SK-N-SH treated with all-trans-retinoic acid at 6 μM for 48 hours (cell line): ENCODE results near the gene SLX4IP.
A peak's percentile ranks its signal among the peaks of the same experiment; 100 is the strongest.

Experiments used
- ATAC-seq: fragments of 200-7000 bp; cut with Tn5 transposase; 3 replicates; pipeline ENCODE4 v1.9.1; 2020; ENCODE audit warnings: mild to moderate bottlenecking, moderate library complexity
- ARNTL ChIP-seq: fragments of 450-650 bp; formaldehyde crosslinking; IDR thresholded peaks from 2 replicates; pipeline ENCODE4 v1.5.0; 2020; ENCODE audit warnings: low read depth, mild to moderate bottlenecking, moderate library complexity, borderline replicate concordance
- BACH2 ChIP-seq: fragments of 250-450 bp; sonication (Bioruptor Pico); IDR thresholded peaks from 2 replicates; pipeline ENCODE4 v1.9.0; 2021; ENCODE audit warnings: mild to moderate bottlenecking, borderline replicate concordance
- CSDC2 ChIP-seq: fragments of 250-450 bp; sonication (Bioruptor Pico); IDR thresholded peaks from 2 replicates; pipeline ENCODE4 v1.5.0; 2020; ENCODE audit warnings: mild to moderate bottlenecking, moderate library complexity
- ESRRG ChIP-seq: fragments of 250-450 bp; sonication (Bioruptor Pico); IDR thresholded peaks from 2 replicates; pipeline ENCODE4 v1.6.1; 2021; ENCODE audit warnings: mild to moderate bottlenecking
- ISL1 ChIP-seq: fragments of 250-450 bp; sonication (Bioruptor Pico); IDR thresholded peaks from 2 replicates; pipeline ENCODE4 v2.1.2; 2022; ENCODE audit warnings: mild to moderate bottlenecking, moderate library complexity
- OSR1 ChIP-seq: fragments of 250-450 bp; sonication (Bioruptor Pico); IDR thresholded peaks from 2 replicates; pipeline ENCODE4 v1.8.0; 2022; ENCODE audit warnings: moderate library complexity, mild to moderate bottlenecking, inconsistent platforms
- PPARA ChIP-seq: fragments of 250-450 bp; sonication (Bioruptor Pico); IDR thresholded peaks from 2 replicates; pipeline ENCODE4 v1.5.0; 2020; ENCODE audit warnings: mild to moderate bottlenecking, borderline replicate concordance
- RARB ChIP-seq: fragments of 250-450 bp; sonication (Bioruptor Pico); IDR thresholded peaks from 2 replicates; pipeline ENCODE4 v1.8.0; 2021; ENCODE audit warnings: mild to moderate bottlenecking, moderate library complexity
- SNAI2 ChIP-seq: fragments of 250-450 bp; sonication (Bioruptor Pico); IDR thresholded peaks from 2 replicates; pipeline ENCODE4 v1.5.0; 2020; ENCODE audit warnings: mild to moderate bottlenecking, moderate library complexity
- TCF4 ChIP-seq: fragments of 250-450 bp; sonication (Bioruptor Pico); IDR thresholded peaks from 2 replicates; pipeline ENCODE4 v1.8.0; 2021; ENCODE audit warnings: mild to moderate bottlenecking, moderate library complexity, borderline replicate concordance
- TOX ChIP-seq: fragments of 250-450 bp; sonication (Bioruptor Pico); IDR thresholded peaks from 2 replicates; pipeline ENCODE4 v1.8.0; 2021; ENCODE audit warnings: mild to moderate bottlenecking, moderate library complexity, borderline replicate concordance
- ZC3H10 ChIP-seq: fragments of 250-450 bp; sonication (Bioruptor Pico); IDR thresholded peaks from 2 replicates; pipeline ENCODE4 v1.5.1; 2021; ENCODE audit warnings: mild to moderate bottlenecking, moderate library complexity
- ZNF565 ChIP-seq: fragments of 450-650 bp; formaldehyde crosslinking; conservative IDR thresholded peaks from 2 replicates; pipeline ENCODE4 v1.5.0; 2020; ENCODE audit warnings: low read depth, mild to moderate bottlenecking, moderate library complexity
- ZNF70 ChIP-seq: fragments of 450-650 bp; formaldehyde crosslinking; IDR thresholded peaks from 2 replicates; pipeline ENCODE4 v1.5.0; 2020; ENCODE audit warnings: mild to moderate bottlenecking, moderate library complexity
- ZNF8 ChIP-seq: fragments of 450-650 bp; formaldehyde crosslinking; IDR thresholded peaks from 2 replicates; pipeline ENCODE4 v1.5.0; 2020; ENCODE audit warnings: mild to moderate bottlenecking, moderate library complexity
- TF ChIP-seq, protein P1 (sequence below): fragments of 250-450 bp; sonication (Bioruptor Pico); IDR thresholded peaks from 2 replicates; pipeline ENCODE4 v1.8.0; 2021; ENCODE audit warnings: low read depth, mild to moderate bottlenecking, moderate library complexity, borderline replicate concordance
- TF ChIP-seq, protein P2 (sequence below): fragments of 250-450 bp; sonication (Bioruptor Pico); IDR thresholded peaks from 2 replicates; pipeline ENCODE4 v1.5.0; 2020; ENCODE audit warnings: mild to moderate bottlenecking, moderate library complexity
- TF ChIP-seq, protein P3 (sequence below): fragments of 250-450 bp; sonication (Bioruptor Pico); IDR thresholded peaks from 2 replicates; pipeline ENCODE4 v1.8.0; 2020; ENCODE audit warnings: mild to moderate bottlenecking, moderate library complexity, borderline replicate concordance
- TF ChIP-seq, protein P4 (sequence below): fragments of 250-450 bp; sonication (Bioruptor Pico); IDR thresholded peaks from 2 replicates; pipeline ENCODE4 v1.5.1; 2021; ENCODE audit warnings: mild to moderate bottlenecking, moderate library complexity
- TF ChIP-seq, protein P5 (sequence below): fragments of 250-450 bp; sonication (Bioruptor Pico); IDR thresholded peaks from 2 replicates; pipeline ENCODE4 v1.5.1; 2020; ENCODE audit warnings: low read depth, mild to moderate bottlenecking, moderate library complexity

SLX4IP gene

DNA sequence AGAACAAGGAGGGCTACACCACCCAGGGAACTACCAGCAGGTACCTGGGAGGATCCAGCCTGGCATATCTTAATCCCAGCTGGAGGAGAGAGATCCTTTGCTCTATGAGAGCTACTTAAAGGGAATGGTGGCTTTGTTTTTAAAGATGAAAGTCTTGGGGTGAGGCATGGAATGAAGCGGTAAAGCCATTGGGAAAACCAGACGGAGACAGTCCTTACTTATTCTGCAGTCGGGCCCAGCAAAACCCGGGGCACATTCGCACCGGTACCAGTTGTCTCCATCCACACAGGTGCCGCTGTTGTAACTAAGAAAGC is 208.4 kb downstream of the SLX4IP start:
- TF ChIP-seq TOX (no peak), ZNF8 (CRISPR knock-in tag) (no peak), SNAI2 (CRISPR knock-in tag) (no peak), RARB (CRISPR knock-in tag) (no peak), TCF4 (CRISPR knock-in tag) (no peak), ISL1 (CRISPR knock-in tag) (no peak), OSR1 (no peak), ZNF70 (CRISPR knock-in tag) (no peak), ARNTL (no peak), CSDC2 (CRISPR knock-in tag) (no peak), ZNF565 (CRISPR knock-in tag) (no peak), ESRRG (CRISPR knock-in tag) (no peak), BACH2 (CRISPR knock-in tag) (no peak)
- TF ChIP-seq, protein P1, sequence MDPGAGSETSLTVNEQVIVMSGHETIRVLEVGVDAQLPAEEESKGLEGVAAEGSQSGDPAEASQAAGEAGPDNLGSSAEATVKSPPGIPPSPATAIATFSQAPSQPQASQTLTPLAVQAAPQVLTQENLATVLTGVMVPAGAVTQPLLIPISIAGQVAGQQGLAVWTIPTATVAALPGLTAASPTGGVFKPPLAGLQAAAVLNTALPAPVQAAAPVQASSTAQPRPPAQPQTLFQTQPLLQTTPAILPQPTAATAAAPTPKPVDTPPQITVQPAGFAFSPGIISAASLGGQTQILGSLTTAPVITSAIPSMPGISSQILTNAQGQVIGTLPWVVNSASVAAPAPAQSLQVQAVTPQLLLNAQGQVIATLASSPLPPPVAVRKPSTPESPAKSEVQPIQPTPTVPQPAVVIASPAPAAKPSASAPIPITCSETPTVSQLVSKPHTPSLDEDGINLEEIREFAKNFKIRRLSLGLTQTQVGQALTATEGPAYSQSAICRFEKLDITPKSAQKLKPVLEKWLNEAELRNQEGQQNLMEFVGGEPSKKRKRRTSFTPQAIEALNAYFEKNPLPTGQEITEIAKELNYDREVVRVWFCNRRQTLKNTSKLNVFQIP (CRISPR knock-in tag): no peak
- TF ChIP-seq, protein P2, sequence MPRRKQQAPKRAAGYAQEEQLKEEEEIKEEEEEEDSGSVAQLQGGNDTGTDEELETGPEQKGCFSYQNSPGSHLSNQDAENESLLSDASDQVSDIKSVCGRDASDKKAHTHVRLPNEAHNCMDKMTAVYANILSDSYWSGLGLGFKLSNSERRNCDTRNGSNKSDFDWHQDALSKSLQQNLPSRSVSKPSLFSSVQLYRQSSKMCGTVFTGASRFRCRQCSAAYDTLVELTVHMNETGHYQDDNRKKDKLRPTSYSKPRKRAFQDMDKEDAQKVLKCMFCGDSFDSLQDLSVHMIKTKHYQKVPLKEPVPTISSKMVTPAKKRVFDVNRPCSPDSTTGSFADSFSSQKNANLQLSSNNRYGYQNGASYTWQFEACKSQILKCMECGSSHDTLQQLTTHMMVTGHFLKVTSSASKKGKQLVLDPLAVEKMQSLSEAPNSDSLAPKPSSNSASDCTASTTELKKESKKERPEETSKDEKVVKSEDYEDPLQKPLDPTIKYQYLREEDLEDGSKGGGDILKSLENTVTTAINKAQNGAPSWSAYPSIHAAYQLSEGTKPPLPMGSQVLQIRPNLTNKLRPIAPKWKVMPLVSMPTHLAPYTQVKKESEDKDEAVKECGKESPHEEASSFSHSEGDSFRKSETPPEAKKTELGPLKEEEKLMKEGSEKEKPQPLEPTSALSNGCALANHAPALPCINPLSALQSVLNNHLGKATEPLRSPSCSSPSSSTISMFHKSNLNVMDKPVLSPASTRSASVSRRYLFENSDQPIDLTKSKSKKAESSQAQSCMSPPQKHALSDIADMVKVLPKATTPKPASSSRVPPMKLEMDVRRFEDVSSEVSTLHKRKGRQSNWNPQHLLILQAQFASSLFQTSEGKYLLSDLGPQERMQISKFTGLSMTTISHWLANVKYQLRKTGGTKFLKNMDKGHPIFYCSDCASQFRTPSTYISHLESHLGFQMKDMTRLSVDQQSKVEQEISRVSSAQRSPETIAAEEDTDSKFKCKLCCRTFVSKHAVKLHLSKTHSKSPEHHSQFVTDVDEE (CRISPR knock-in tag): no peak
- TF ChIP-seq, protein P3, sequence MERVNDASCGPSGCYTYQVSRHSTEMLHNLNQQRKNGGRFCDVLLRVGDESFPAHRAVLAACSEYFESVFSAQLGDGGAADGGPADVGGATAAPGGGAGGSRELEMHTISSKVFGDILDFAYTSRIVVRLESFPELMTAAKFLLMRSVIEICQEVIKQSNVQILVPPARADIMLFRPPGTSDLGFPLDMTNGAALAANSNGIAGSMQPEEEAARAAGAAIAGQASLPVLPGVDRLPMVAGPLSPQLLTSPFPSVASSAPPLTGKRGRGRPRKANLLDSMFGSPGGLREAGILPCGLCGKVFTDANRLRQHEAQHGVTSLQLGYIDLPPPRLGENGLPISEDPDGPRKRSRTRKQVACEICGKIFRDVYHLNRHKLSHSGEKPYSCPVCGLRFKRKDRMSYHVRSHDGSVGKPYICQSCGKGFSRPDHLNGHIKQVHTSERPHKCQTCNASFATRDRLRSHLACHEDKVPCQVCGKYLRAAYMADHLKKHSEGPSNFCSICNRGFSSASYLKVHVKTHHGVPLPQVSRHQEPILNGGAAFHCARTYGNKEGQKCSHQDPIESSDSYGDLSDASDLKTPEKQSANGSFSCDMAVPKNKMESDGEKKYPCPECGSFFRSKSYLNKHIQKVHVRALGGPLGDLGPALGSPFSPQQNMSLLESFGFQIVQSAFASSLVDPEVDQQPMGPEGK (CRISPR knock-in tag): no peak
- TF ChIP-seq, protein P4, sequence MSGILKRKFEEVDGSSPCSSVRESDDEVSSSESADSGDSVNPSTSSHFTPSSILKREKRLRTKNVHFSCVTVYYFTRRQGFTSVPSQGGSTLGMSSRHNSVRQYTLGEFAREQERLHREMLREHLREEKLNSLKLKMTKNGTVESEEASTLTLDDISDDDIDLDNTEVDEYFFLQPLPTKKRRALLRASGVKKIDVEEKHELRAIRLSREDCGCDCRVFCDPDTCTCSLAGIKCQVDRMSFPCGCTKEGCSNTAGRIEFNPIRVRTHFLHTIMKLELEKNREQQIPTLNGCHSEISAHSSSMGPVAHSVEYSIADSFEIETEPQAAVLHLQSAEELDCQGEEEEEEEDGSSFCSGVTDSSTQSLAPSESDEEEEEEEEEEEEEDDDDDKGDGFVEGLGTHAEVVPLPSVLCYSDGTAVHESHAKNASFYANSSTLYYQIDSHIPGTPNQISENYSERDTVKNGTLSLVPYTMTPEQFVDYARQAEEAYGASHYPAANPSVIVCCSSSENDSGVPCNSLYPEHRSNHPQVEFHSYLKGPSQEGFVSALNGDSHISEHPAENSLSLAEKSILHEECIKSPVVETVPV (CRISPR knock-in tag): no peak
- TF ChIP-seq, protein P5, sequence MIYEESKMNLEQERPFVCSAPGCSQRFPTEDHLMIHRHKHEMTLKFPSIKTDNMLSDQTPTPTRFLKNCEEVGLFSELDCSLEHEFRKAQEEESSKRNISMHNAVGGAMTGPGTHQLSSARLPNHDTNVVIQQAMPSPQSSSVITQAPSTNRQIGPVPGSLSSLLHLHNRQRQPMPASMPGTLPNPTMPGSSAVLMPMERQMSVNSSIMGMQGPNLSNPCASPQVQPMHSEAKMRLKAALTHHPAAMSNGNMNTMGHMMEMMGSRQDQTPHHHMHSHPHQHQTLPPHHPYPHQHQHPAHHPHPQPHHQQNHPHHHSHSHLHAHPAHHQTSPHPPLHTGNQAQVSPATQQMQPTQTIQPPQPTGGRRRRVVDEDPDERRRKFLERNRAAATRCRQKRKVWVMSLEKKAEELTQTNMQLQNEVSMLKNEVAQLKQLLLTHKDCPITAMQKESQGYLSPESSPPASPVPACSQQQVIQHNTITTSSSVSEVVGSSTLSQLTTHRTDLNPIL (CRISPR knock-in tag): no peak
- no peak for ATAC-seq

DNA sequence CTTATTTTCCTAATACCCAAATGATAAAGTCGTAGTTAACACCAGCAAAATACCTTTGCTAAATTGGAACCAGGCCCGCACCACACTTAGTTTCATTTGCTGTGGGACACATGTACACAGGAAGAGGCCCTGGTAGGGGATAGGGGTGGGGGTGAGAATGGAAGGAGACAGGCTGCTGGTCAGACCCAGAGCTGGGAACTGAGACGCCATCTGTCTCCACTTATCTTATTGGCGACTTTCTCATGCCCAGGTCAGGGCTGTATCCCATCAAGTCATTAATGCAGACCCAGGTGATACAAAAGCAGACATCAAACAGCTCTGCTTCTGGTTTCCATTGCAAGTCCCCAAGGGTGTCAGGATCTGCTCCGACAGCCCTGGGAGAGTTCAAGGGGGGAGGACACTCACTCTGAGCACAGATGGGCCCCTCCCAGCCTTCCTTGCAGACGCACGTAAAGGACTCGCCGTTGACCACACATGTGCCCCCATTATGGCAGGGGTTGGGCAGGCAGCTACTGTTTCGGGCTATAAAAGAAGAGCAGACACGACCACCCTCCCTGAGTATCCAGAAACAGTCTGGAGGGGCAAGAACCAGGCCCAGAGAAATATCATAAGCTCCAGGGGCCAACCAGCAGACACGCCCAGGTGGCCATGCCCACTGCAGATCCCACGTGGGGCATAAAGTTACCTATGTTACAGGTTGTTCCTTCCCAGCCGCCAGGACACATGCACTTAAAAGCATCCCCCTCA is 209.5 kb downstream of the SLX4IP start:
- peak; percentile 48; the same call in 1 of the 3 replicates for ATAC-seq
- TF ChIP-seq, protein P1 (CRISPR knock-in tag): no peak
- no peak for TF ChIP-seq BACH2 (CRISPR knock-in tag)
- TF ChIP-seq TOX: no peak
- TF ChIP-seq, protein P2 (CRISPR knock-in tag): peak; percentile 22; the same call in 1 of the 2 replicates
- TF ChIP-seq ZC3H10: no peak
- TF ChIP-seq, protein P5 (CRISPR knock-in tag): no peak
- no peak for TF ChIP-seq ESRRG (CRISPR knock-in tag)
- TF ChIP-seq, protein P3 (CRISPR knock-in tag): no peak
- no peak for TF ChIP-seq RARB (CRISPR knock-in tag)
- TF ChIP-seq TCF4 (CRISPR knock-in tag): peak; percentile 33; the same call in 1 of the 2 replicates
- no peak for TF ChIP-seq PPARA (CRISPR knock-in tag)
- no peak for TF ChIP-seq OSR1
